ENCODE measurements around the gene OR10J5. TPM values are rescaled to one million over a fixed set of nuclear protein-coding genes. Genes with fewer than 3 reads are reported as not detected.

Gene OR10J5
- polyA plus RNA-seq, 12 donors = not detected

Other genes starting within 250 kb of the OR10J5 start
- 1 to 10 TPM in 2 of 12 donors, under 1 TPM in 7, not detected in 3; 0.20 to 3.1 (median 0.50) TPM for gene FCER1A, start 233.7 kb downstream of the OR10J5 start, polyA plus RNA-seq (ENCODE audit: insufficient read length in 12 of 12)
- gene OR10J4, start 103.8 kb downstream of the OR10J5 start, polyA plus RNA-seq (ENCODE audit: insufficient read length in 12 of 12) = not detected
- gene OR10J1, start 96.3 kb downstream of the OR10J5 start, polyA plus RNA-seq (ENCODE audit: insufficient read length in 12 of 12) = under 1 TPM in 1 of 12 donors, not detected in 11; 0.08 TPM
- not detected for gene APCS, start 51.8 kb upstream of the OR10J5 start, polyA plus RNA-seq (ENCODE audit: insufficient read length in 12 of 12)
- gene CRP, start 178.6 kb upstream of the OR10J5 start, polyA plus RNA-seq (ENCODE audit: insufficient read length in 12 of 12) = not detected
- 10 to 100 TPM in 2 of 12 donors, 1 to 10 TPM in 9, not detected in 1; 4.9 to 25.6 (median 6.0) TPM for gene DUSP23, start 245.0 kb upstream of the OR10J5 start, polyA plus RNA-seq (ENCODE audit: insufficient read length in 12 of 12)